GM12873 (cell line): Measurements from ENCODE around the gene ZNF672.

Experiments used
- CTCF ChIP-seq: IDR thresholded peaks from 2 replicates; pipeline ENCODE4 v1.5.1; 2012; ENCODE audit warnings: low read depth, mild to moderate bottlenecking, moderate library complexity, low read length, control low read depth; ENCODE audit not compliant: insufficient read depth; ENCODE audit errors: missing control alignments

The ZNF672 gene

DNA sequence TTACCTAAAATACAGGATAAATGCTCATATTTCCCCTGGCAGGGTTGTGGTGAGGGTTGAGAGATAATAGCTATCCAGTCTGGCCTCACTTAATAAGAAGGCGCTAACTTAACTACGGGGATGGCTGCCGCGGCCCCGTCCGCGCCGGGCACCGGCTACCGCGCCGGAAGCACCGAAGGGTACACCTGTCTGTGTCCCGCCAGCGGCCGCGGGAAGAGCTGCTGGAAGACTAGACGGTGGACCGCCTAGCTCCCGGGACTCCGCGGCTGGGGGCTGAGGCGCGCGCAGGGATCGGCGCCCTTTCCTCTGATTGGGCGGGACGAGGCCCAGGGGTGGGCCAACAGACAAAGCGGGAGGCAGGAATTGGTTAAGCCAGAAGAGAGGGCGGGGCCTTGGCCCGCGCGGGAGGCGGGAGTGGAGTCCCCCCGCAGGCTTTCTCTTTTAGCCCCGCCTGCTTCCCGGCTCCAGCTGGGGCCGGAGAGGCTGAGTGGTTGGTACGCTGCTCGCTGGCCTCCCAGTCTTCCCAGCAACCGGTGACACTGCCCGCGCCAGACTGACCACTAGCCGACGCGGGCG lies at the start of gene ZNF672:
ZNF672 (plus strand) TSS at position 444 of the 576 bp plus-strand sequence. CDS start 9,051 bp downstream, outside the sequence.
- TF ChIP-seq CTCF: no peak

- no peak for TF ChIP-seq CTCF
Measured at GRCh38 chr1:248788327-248788726, 49.7 kb upstream of the ZNF672 start.

- TF ChIP-seq CTCF: no peak
Measured at GRCh38 chr1:248790456-248790855, 47.6 kb upstream of the ZNF672 start.

DNA sequence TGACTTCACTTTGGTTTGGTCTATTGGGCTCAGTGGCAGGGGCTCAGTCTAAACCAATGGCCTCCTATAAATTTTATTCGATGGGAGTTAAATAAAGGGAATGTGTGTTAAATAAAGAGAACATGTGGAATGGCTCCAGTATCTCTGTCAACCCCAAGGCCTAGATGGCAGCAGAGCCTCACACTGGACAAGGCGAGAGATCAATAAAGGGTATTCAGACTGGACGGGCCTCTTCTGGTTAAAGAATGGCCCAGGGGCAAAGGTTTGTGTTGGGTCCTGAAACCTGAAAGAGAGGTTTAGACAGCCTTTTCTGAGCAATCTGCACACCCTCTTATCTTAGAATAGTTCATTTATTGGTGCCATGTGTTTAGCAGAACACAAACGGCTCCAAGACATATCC lies 47.0 kb upstream of the ZNF672 start:
- no peak for TF ChIP-seq CTCF

DNA sequence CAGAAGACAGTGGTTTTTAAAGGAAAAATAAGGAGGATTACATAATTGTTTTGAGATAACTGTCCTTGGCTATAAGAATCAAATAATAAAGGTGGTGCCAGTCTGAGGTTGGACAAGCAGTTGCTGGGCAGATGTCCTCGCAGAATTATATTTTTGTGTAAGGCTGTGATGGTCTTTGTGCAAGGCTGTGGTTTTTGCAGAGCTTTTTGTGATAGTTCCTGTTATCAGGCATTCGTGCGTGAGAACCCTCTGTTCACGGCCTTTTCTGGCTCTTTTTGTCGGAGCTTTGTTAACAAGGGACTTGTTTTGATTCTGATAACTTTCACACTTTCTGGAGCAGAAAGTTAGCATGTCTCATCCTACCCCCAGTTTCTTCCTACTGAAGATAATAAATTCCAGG lies 45.7 kb upstream of the ZNF672 start:
- TF ChIP-seq CTCF: no peak

DNA sequence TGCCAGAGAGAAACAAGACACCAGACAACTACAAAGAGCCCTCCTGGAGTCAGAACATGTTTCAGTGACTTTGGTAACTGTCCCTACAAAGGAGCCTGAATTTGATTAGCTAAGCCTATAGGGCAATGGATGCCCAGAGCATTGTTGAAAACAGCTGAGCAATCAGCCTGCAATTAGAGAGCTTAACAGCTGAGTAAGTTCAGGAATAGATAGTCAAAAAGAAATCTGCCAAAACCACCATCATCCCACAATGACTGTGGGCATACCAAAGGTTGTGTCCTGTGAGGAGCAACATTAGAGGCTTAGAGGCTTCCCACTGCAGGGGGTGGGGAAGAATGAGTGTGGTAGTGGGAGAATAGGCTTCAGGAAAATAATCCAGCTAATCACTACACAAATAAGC lies 44.4 kb upstream of the ZNF672 start:
- no peak for TF ChIP-seq CTCF

- TF ChIP-seq CTCF: no peak
Measured at GRCh38 chr1:248798791-248799190, 39.2 kb upstream of the ZNF672 start.
